RPMI7951 (cell line): ENCODE results near the gene C19orf44. TPM values are rescaled to one million over a fixed set of nuclear protein-coding genes. Genes with fewer than 3 reads are reported as not detected.

Source experiments
- total RNA-seq: library from RNA; depleted of rRNA; stranded (reverse); fragments of >200 nt; shearing (Covaris generic); gene quantifications from 2 replicates; pipeline ENCODE4 v1.2.3, GENCODE V29; 2014; rRNA removed

The C19orf44 gene
- total RNA-seq, 1 experiment from 2014 or later = 10.0 TPM

Other genes starting within 250 kb of the C19orf44 start
- gene KLF2, start 171.6 kb upstream of the C19orf44 start, total RNA-seq = 2.8 and 3.0 TPM in 2 replicates
- gene EPS15L1, start 24.4 kb upstream of the C19orf44 start, total RNA-seq = 3.8 and 5.2 TPM in 2 replicates
- not detected in 2 replicates for gene CALR3, start 227 bp upstream of the C19orf44 start, total RNA-seq
- 3.1 TPM in 2 replicates for gene CHERP, start 46.0 kb downstream of the C19orf44 start, total RNA-seq
- 18.9 and 20.8 TPM in 2 replicates for gene SLC35E1, start 76.0 kb downstream of the C19orf44 start, total RNA-seq
- gene MED26, start 131.8 kb downstream of the C19orf44 start, total RNA-seq = 3.4 and 5.0 TPM in 2 replicates
- 118 and 139 TPM in 2 replicates for gene SMIM7, start 163.8 kb downstream of the C19orf44 start, total RNA-seq
- gene TMEM38A, start 164.7 kb downstream of the C19orf44 start, total RNA-seq = 1.3 and 3.2 TPM in 2 replicates
- gene NWD1, start 223.5 kb downstream of the C19orf44 start, total RNA-seq = not detected in 2 replicates